SK-N-MC (cell line): ENCODE measurements around the gene CYP27B1.

Source experiments
- EZH2 ChIP-seq: fragments of 200-600 bp; sonication (generic); IDR thresholded peaks from one replicate; pipeline ENCODE4 v1.6.1; 2017; ENCODE audit warnings: antibody characterized with exemption
- FOXP2 ChIP-seq: optimal IDR thresholded peaks from 2 replicates; pipeline ENCODE3; 2011; ENCODE audit warnings: mild to moderate bottlenecking, moderate library complexity; ENCODE audit not compliant: insufficient read depth; ENCODE audit errors: extremely low read length, control extremely low read depth
- POLR2AphosphoS5 ChIP-seq: IDR thresholded peaks from 2 replicates; pipeline ENCODE4 v1.6.1; 2012; ENCODE audit warnings: mild to moderate bottlenecking, low read depth, low read length, borderline replicate concordance

DNA sequence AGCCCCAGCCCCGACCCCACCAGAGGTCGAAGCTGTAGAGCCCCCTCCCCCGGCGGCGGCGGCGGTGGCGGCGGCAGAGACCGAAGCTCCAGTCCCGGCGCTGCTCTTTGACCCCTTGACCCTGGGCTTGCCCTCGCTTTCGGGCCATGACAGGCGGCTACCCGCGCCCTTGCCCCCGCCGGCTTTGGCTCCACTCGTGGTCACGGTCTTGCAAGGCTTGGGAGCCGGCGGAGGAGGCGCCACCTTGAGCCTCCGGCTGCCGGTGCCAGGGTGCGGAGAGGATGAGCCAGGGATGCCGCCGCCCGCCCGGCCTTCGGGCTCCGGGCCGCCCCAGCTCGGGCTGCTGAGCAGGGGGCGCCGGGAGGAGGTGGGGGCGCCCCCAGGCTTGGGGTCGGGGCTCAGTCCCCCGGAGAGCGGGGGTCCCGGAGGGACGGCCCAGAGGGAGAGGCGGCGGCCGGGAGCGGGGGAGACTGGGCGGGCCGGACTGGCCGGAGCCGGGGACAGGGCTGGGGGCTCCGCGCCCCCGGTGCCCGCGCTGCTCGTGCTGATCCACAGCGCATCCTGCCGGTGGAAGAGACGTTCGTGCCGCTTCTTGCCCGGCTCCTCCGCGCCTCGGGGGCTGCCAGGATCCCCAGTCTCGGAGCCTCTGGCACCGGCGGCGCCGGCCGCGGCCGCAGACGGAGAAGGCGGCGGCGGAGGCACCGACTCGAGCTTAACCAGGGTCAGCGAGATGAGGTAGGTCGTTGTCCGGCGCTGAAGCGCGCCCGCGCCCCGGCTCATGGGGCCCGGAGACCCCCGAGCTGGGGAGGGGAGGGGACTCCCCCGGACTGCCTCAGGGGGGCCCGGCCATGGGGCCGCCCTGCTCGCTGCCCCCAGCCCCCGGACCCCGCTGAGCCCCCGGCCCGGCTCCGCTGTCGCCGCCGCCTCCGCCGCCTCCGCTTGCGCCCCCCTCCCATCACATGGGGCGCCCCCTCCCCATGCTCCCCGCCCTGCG is 29.1 kb downstream of the CYP27B1 start:
- TF ChIP-seq POLR2AphosphoS5 (no peak), EZH2 (no peak), FOXP2 (no peak)
